ENCODE measurements around the gene DPM2.

Gene DPM2

GRCh38 chr9:127920794-127921193 is 16.9 kb downstream of the DPM2 start:
- no peak for DNase-seq (ENCODE audit: low read depth in 1 of 2, low spot score in 1 of 2)

DNA sequence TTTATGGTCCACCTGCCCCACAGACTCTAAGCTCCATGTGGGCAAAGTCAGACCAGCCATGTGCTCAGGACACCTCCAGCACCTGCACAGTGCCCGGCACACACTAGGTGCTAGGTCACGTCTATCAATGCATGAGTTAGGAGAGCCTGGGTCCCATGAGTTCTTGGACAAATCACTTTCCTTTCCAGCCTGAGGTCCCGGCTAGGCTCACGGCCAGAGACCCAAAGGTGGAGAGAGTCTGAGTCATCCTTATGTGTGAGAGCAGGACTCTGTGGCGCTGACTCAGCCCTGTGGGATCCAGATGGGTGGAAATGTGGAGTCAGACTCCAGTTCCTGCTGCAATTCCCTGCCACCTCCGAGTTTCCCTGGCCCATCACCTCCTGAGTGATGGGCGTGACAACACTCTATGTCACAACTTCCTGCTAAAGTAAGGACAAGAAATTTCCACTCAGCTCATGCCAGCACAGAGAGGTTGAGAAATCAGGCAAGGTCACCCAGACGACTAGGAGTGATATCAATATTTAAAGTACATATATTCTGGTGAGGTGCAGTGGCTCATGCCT is 18.3 kb downstream of the DPM2 start:
- no peak for DNase-seq (ENCODE audit: low read depth in 1 of 2, low spot score in 1 of 2)

GRCh38 chr9:127918183-127919107 is 19.2 kb downstream of the DPM2 start:
- DNase-seq (ENCODE audit: low read depth in 1 of 2, low spot score in 1 of 2): no peak

- DNase-seq (ENCODE audit: low read depth in 1 of 2, low spot score in 1 of 2): no peak
Measured at GRCh38 chr9:127917603-127918002, 20.1 kb downstream of the DPM2 start.

DNA sequence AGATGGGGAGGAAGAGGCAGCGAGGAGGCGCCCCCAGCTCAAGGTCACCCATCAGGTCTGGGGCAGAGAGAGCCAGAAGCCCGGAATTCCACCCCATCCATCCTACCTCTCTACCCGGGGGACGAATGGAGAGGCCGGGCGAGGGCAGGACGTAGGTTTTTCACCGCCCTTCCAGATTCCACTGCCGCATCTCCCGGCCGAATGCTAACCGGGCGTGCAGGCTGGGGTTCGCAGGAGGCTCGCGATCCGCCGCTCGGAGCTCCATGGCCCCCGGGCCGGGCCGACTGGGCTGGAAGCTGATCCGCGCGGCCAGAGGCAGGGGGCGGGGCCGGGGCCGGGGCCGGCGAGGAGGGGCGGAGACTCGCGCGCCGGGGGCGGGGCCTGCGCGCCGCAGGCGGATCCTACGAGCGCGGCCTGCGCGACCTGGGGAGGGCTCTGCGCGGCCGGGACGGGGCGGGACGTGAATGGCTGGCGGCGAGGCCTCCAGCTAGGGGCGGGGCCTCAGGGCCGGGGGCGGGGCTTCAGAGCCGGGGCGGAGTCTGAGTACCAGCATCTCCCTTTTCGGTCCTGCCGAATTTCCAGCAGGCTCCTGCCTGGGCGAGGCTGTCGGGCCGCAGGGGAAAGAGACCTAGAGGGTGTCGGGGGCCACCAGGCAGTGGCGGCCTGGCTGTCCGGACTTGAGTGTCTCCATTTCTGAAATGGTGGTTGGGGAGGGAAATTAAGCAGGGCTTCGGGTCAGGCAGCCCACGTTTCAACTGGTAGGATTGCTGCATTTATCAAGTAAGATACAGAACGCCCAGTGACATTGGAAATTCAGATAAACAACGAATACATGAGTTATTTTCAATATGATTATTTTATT is 20.7 kb downstream of the DPM2 start, which contains the start of gene ST6GALNAC4:
ST6GALNAC4 (minus strand) TSS at position 322 of the 862 bp plus-strand sequence. CDS start 622 bp downstream, outside the sequence.
- DNase-seq (ENCODE audit: low read depth in 1 of 2, low spot score in 1 of 2): peak; percentile 93 to 98

GRCh38 chr9:127915801-127916719 is 21.6 kb downstream of the DPM2 start:
- DNase-seq (ENCODE audit: low read depth in 1 of 2, low spot score in 1 of 2): no peak

- DNase-seq (ENCODE audit: low read depth in 1 of 2, low spot score in 1 of 2): no peak
Measured at GRCh38 chr9:127915325-127915752, 22.3 kb downstream of the DPM2 start.

GRCh38 chr9:127913682-127914081 is 24.0 kb downstream of the DPM2 start:
- DNase-seq (ENCODE audit: low read depth in 1 of 2, low spot score in 1 of 2): no peak

DNA sequence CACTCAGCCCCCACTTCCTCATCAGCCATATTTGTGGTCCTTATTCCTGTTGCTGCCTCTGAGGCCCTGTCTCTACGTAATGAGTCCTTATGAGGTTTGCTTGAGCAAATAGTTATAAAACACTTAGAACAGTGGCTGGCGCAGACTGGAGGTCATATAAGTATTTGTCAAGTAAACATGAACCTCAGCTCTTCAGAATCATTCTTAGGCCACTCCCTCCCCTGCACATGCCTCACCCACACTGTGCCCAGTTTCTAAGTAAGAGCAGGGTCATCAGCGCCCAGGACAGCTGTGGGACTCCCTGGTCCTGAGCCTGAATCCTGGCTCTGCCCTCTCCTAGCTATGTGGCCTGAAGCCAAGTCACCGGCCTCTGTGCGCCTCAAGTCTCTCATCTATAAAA is 24.8 kb downstream of the DPM2 start:
- DNase-seq (ENCODE audit: low read depth in 1 of 2, low spot score in 1 of 2): no peak

- DNase-seq (ENCODE audit: low read depth in 1 of 2, low spot score in 1 of 2): no peak
Measured at GRCh38 chr9:127912296-127912695, 25.4 kb downstream of the DPM2 start.

DNA sequence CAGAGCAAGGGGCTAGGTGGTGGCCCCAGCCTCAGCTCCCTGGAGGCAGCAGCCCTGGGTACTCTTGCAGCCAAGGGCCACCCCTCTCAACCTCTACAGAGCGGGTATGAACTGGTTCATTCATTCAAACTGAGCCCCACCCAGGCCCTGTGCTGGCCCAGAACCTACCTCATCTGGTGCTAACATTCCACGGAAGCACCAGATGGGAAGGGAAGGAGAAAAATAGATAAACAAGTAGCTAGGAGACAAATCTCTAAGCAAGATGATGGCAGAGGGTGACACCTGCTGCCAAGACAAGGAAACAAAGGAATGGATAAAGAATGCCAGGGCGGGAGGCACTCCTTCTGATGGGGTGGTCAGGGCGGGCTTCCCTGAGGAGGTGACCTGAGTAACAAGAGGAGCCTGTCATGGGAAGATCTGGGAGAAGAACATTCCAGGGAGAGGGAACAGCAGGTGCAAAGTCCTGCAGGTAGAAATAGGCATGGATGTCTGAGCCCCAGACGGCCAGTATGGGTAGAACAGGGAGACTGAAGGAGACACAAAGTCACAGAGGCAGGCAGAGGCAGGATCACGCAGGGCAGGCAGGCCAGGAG is 26.9 kb downstream of the DPM2 start:
- DNase-seq (ENCODE audit: low read depth in 1 of 2, low spot score in 1 of 2): no peak

- DNase-seq (ENCODE audit: low read depth in 1 of 2, low spot score in 1 of 2): no peak
Measured at GRCh38 chr9:127909839-127910273, 27.8 kb downstream of the DPM2 start.

DNA sequence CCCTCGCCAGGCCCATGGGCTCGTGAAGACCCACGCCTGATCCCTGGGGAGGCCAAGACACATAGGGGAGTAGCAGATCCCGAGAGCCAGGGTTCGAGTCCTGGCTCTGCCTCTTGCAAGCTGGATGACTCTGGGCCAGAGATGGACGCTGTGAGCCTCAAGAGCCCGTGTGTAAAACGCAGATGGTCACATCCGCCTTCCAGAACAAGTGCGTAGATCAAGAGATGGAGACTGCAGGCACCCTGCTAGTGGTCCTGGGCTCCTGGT is 29.1 kb downstream of the DPM2 start:
- no peak for DNase-seq (ENCODE audit: low read depth in 1 of 2, low spot score in 1 of 2)

DNA sequence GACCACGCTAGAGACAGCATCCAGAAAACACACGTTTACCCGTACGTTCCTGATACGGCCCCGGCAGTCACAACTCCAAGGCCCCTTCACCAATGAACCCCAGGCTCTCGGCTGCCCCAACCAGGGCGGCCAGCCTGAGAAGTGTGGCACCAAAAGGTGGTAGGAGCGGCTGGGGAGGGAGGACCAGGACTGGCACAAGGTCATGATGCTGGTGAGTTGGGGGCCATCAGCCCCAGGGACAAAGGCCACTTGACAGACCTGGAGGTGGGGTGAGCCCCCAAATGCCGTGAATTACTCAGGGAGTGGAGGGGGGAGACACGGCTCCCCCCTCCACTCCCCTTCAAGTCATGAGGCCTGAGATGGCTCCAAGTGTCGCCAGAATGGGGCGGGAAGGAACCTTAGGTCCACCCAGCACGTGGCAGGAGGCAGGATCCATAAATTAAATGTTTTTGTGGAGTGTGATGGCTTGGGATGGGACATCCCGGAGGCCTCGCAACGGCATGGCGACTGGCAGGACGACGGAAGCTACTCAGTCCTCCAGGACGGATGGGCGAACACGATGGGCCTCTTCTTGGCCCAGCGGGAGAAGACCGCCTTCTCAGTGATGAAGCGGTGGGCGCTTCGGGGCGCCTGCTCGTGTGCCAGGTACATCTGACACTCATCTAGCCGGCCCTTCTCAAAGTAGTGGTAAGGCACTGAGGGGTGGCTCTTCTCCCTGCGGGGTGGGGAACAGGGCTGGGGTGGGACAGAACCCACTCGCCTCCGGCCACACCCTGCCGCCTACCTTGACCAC is 29.6 kb downstream of the DPM2 start:
- DNase-seq (ENCODE audit: low read depth in 1 of 2, low spot score in 1 of 2): no peak

DNA sequence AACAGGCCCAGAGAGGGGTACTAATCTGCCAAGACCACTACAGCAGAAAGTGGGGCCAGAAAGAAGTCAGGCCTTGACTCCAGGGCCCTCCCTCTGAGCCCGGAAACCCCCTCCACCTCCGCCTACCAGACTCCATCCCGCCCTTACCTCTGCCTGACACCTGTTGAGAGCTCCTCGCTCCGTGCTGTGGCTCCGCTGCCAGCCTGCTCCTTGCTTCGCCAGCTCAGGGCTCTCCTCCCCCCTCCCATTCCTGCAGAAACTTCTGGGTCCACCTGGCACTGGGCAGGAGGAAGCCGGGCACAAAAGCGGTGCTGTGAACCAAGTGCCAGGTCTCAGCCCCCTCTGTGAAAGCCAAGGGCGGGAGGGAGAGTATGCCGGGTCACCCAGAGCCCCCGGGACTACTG is 31.9 kb downstream of the DPM2 start:
- no peak for DNase-seq (ENCODE audit: low read depth in 1 of 2, low spot score in 1 of 2)

GRCh38 chr9:127905004-127905728 is 32.5 kb downstream of the DPM2 start:
- no peak for DNase-seq (ENCODE audit: low read depth in 1 of 2, low spot score in 1 of 2)

DNA sequence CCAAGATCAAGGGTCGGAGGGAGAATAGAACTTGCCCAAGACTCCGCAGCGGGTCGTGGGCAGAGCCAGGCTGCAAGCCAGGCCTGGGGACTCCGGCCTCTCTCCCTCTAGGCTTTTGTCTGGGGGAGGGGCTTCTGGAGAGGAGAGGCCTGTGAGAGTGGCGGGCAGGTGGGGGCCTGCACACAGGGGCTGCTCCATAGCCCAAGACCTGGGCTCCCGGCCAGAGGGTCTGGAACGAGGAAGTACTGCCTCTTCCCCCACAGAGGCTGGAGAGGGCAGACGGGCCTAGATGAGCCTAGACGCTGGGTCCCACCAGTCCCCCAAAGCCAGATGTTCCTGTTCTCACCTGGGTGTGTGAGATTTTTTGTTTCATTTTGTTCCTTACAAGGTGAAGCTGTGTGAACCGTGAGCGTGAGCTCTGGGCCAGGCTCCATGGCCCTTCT is 33.1 kb downstream of the DPM2 start:
- no peak for DNase-seq (ENCODE audit: low read depth in 1 of 2, low spot score in 1 of 2)

GRCh38 chr9:127903557-127904475 is 33.8 kb downstream of the DPM2 start:
- peak in 1 of 2 donors; percentile 69 for DNase-seq (ENCODE audit: low read depth in 1 of 2, low spot score in 1 of 2)

Measured in activated CD4-positive, alpha-beta T cell treated with anti-CD3 and anti-CD28 coated beads, Interleukin-2, amount 50 U/mL, for 24 hours (primary cell).